ENCODE data around the gene HPS5.

Gene HPS5

GRCh38 chr11:18320617-18321016, 1.3 kb downstream of the HPS5 start:
- DNase-seq, result no peak

GRCh38 chr11:18319914-18320313, 2.0 kb downstream of the HPS5 start:
- DNase-seq, result no peak

GRCh38 chr11:18317551-18317950, 4.4 kb downstream of the HPS5 start:
- no peak for DNase-seq

GRCh38 chr11:18315893-18316292, 6.0 kb downstream of the HPS5 start:
- no peak for DNase-seq

GRCh38 chr11:18314784-18315523, 7.0 kb downstream of the HPS5 start:
- DNase-seq, result no peak

GRCh38 chr11:18313965-18314763, 7.8 kb downstream of the HPS5 start:
- no peak for DNase-seq

- DNase-seq, result no peak
Observed at GRCh38 chr11:18312663-18313420, 9.1 kb downstream of the HPS5 start.

GRCh38 chr11:18312012-18312411, 9.9 kb downstream of the HPS5 start:
- no peak for DNase-seq

- DNase-seq, result no peak
Observed at GRCh38 chr11:18310800-18311340, 11.1 kb downstream of the HPS5 start.

- DNase-seq, result no peak
Observed at GRCh38 chr11:18309691-18310090, 12.2 kb downstream of the HPS5 start.

- DNase-seq, result no peak
Observed at GRCh38 chr11:18308242-18308641, 13.7 kb downstream of the HPS5 start.

GRCh38 chr11:18307461-18308139, 14.3 kb downstream of the HPS5 start:
- no peak for DNase-seq

- no peak for DNase-seq
Observed at GRCh38 chr11:18304745-18305144, 17.2 kb downstream of the HPS5 start.

GRCh38 chr11:18299721-18300120, 22.2 kb downstream of the HPS5 start:
- DNase-seq, result no peak

GRCh38 chr11:18295316-18295715, 26.6 kb downstream of the HPS5 start:
- DNase-seq, result no peak

- DNase-seq, result no peak
Observed at GRCh38 chr11:18294862-18295261, 27.1 kb downstream of the HPS5 start.

- DNase-seq, result no peak
Observed at GRCh38 chr11:18288911-18289310, 33.0 kb downstream of the HPS5 start.

- DNase-seq, result no peak
Observed at GRCh38 chr11:18285841-18286240, 36.1 kb downstream of the HPS5 start.

- no peak for DNase-seq
Observed at GRCh38 chr11:18282626-18283025, 39.3 kb downstream of the HPS5 start.

- DNase-seq, result no peak
Observed at GRCh38 chr11:18280438-18281045, 41.4 kb downstream of the HPS5 start.

- no peak for DNase-seq
Observed at GRCh38 chr11:18277565-18278271, 44.2 kb downstream of the HPS5 start.

- no peak for DNase-seq
Observed at GRCh38 chr11:18271206-18271605, 50.7 kb downstream of the HPS5 start.

Measured in NCI-H446 (cell line).